HEK293T (cell line): Measurements from ENCODE around the gene MAFG.

ENCODE experiments used
- ARNT ChIP-seq: fragments of 450-650 bp; IDR thresholded peaks from 2 replicates; pipeline ENCODE4 v1.6.1; 2017; ENCODE audit warnings: mild to moderate bottlenecking
- BHLHE40 ChIP-seq: fragments of 450-650 bp; IDR thresholded peaks from 2 replicates; pipeline ENCODE4 v1.6.1; 2016; ENCODE audit warnings: mild to moderate bottlenecking, moderate library complexity, borderline replicate concordance
- ELF4 ChIP-seq: fragments of 450-650 bp; IDR thresholded peaks from 2 replicates; pipeline ENCODE4 v1.6.1; 2017; ENCODE audit warnings: antibody characterized with exemption
- FOXA1 ChIP-seq: fragments of 450-650 bp; IDR thresholded peaks from 2 replicates; pipeline ENCODE4 v1.6.1; 2016; ENCODE audit warnings: mild to moderate bottlenecking
- FOXK2 ChIP-seq: fragments of 450-650 bp; IDR thresholded peaks from 2 replicates; pipeline ENCODE4 v1.6.1; 2016; ENCODE audit warnings: mild to moderate bottlenecking
- FOXM1 ChIP-seq: fragments of 450-650 bp; IDR thresholded peaks from 2 replicates; pipeline ENCODE4 v1.6.1; 2017; ENCODE audit warnings: mild to moderate bottlenecking, borderline replicate concordance
- HDGF ChIP-seq: fragments of 450-650 bp; IDR thresholded peaks from 2 replicates; pipeline ENCODE4 v1.6.1; 2017; ENCODE audit warnings: antibody characterized with exemption, borderline replicate concordance
- NFRKB ChIP-seq: fragments of 450-650 bp; IDR thresholded peaks from 2 replicates; pipeline ENCODE4 v1.6.1; 2016; ENCODE audit warnings: mild to moderate bottlenecking, moderate library complexity
- SP1 ChIP-seq: fragments of 450-650 bp; IDR thresholded peaks from 2 replicates; pipeline ENCODE4 v1.6.1; 2017
- SUZ12 ChIP-seq: fragments of 450-650 bp; IDR thresholded peaks from 2 replicates; pipeline ENCODE4 v1.6.1; 2016; ENCODE audit warnings: mild to moderate bottlenecking
- TARDBP ChIP-seq: fragments of 450-650 bp; IDR thresholded peaks from 2 replicates; pipeline ENCODE4 v1.6.1; 2016
- ZNF384 ChIP-seq: fragments of 450-650 bp; IDR thresholded peaks from 2 replicates; pipeline ENCODE4 v1.6.1; 2016
- TF ChIP-seq, protein P1 (sequence below): fragments of 450-650 bp; IDR thresholded peaks from 2 replicates; pipeline ENCODE4 v1.6.1; 2016

GRCh38 chr17:81905424-81905875 lies 22.1 kb downstream of the MAFG start:
- TF ChIP-seq, protein P1, sequence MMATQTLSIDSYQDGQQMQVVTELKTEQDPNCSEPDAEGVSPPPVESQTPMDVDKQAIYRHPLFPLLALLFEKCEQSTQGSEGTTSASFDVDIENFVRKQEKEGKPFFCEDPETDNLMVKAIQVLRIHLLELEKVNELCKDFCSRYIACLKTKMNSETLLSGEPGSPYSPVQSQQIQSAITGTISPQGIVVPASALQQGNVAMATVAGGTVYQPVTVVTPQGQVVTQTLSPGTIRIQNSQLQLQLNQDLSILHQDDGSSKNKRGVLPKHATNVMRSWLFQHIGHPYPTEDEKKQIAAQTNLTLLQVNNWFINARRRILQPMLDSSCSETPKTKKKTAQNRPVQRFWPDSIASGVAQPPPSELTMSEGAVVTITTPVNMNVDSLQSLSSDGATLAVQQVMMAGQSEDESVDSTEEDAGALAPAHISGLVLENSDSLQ, result no peak
- TF ChIP-seq BHLHE40 (no peak), SUZ12 (no peak), FOXA1 (no peak), ARNT (no peak), FOXM1 (no peak), ELF4 (no peak), SP1 (no peak), FOXK2 (no peak), HDGF (no peak), TARDBP (no peak), ZNF384 (no peak), NFRKB (no peak)
